Hippocampal formation (tissue), 2 donors: Measurements from ENCODE around the gene LIX1L.
A peak's percentile ranks its signal among the peaks of the same experiment; 100 is the strongest.

Experiments
- DNase-seq, 2 donors: peaks; one replicate each; lab custom pipeline; 2025; lab: John Stamatoyannopoulos, UW

Gene LIX1L

GRCh38 chr1:145985502-145986439 is 28.0 kb upstream of the LIX1L start:
- DNase-seq: no peak

GRCh38 chr1:145985129-145985501 is 27.3 kb upstream of the LIX1L start:
- no peak for DNase-seq

- DNase-seq: no peak
Observed at GRCh38 chr1:145983960-145984830, 26.4 kb upstream of the LIX1L start.

GRCh38 chr1:145983206-145983675 is 25.4 kb upstream of the LIX1L start:
- DNase-seq: no peak

- DNase-seq: no peak
Observed at GRCh38 chr1:145982010-145982723, 24.4 kb upstream of the LIX1L start.

GRCh38 chr1:145980457-145980994 is 22.7 kb upstream of the LIX1L start:
- DNase-seq: no peak

- DNase-seq: no peak
Observed at GRCh38 chr1:145979746-145980456, 22.1 kb upstream of the LIX1L start.

GRCh38 chr1:145978854-145979745 is 21.3 kb upstream of the LIX1L start:
- peak; percentile 87 to 94 for DNase-seq

GRCh38 chr1:145978471-145978853 is 20.6 kb upstream of the LIX1L start:
- no peak for DNase-seq

GRCh38 chr1:145977486-145978470 is 20.0 kb upstream of the LIX1L start:
- peak; percentile 63 to 86 for DNase-seq

GRCh38 chr1:145977016-145977415 is 19.2 kb upstream of the LIX1L start:
- no peak for DNase-seq

GRCh38 chr1:145975216-145975615 is 17.4 kb upstream of the LIX1L start:
- DNase-seq: no peak

GRCh38 chr1:145974721-145975120 is 16.9 kb upstream of the LIX1L start:
- no peak for DNase-seq

- DNase-seq: no peak
Observed at GRCh38 chr1:145972580-145972979, 14.8 kb upstream of the LIX1L start.

- DNase-seq: no peak
Observed at GRCh38 chr1:145967288-145967687, 9.5 kb upstream of the LIX1L start.

GRCh38 chr1:145965119-145965744 is 7.4 kb upstream of the LIX1L start:
- no peak for DNase-seq

- peak; percentile 92 to 97 for DNase-seq
Observed at GRCh38 chr1:145964328-145965118, 6.7 kb upstream of the LIX1L start, which contains the start of the genes ANKRD34A and POLR3GL. ANKRD34A (minus strand) TSS chr1:145964575; CDS start chr1:145961759, 2,816 bp downstream. POLR3GL (plus strand) TSS chr1:145964690; CDS start chr1:145974866, 10,176 bp downstream.
